K562 (cell line): ENCODE measurements around the gene GPR3. TPM values are rescaled to one million over a fixed set of nuclear protein-coding genes. Genes with fewer than 3 reads are reported as not detected.

Source experiments
- ATF6 ChIP-seq: sonication (generic); formaldehyde crosslinking; IDR thresholded peaks from 2 replicates; pipeline ENCODE4 v1.4.0; 2020; ENCODE audit warnings: mild to moderate bottlenecking, missing genetic modification reagents
- CEBPZ ChIP-seq: fragments of 150-350 bp; IDR thresholded peaks from 2 replicates; pipeline ENCODE4 v1.6.1; 2014; ENCODE audit warnings: low read depth, mild to moderate bottlenecking, low read length, borderline replicate concordance
- CGGBP1 ChIP-seq: fragments of 250-450 bp; sonication (Bioruptor Pico); IDR thresholded peaks from 2 replicates; pipeline ENCODE4 v1.9.0; 2021; ENCODE audit warnings: mild to moderate bottlenecking
- COPS2 ChIP-seq: fragments of 450-650 bp; conservative IDR thresholded peaks from 2 replicates; pipeline ENCODE4 v1.6.1; 2016; ENCODE audit warnings: mild to moderate bottlenecking, moderate library complexity
- DDX20 ChIP-seq: fragments of 450-650 bp; IDR thresholded peaks from 2 replicates; pipeline ENCODE4 v1.6.1; 2016; ENCODE audit warnings: missing genetic modification characterization, low read depth, mild to moderate bottlenecking, missing compliant biosample characterization, moderate library complexity
- GATAD2A ChIP-seq: fragments of 450-650 bp; IDR thresholded peaks from 2 replicates; pipeline ENCODE4 v1.6.1; 2017
- IFI16 ChIP-seq: fragments of 250-450 bp; sonication (Bioruptor Pico); IDR thresholded peaks from 2 replicates; pipeline ENCODE4 v2.1.2; 2022; ENCODE audit warnings: mild to moderate bottlenecking, inconsistent platforms
- POLR2AphosphoS2 ChIP-seq: IDR thresholded peaks from 2 replicates; pipeline ENCODE4 v1.6.1; 2012; ENCODE audit warnings: low read length, improper control_type of control experiment
- POLR2H ChIP-seq: IDR thresholded peaks from 2 replicates; pipeline ENCODE4 v1.6.1; 2016; ENCODE audit warnings: missing genetic modification characterization, low read depth, mild to moderate bottlenecking, control low read depth, missing compliant biosample characterization, moderate library complexity
- REST ChIP-seq, 2 experiments: fragments of 450-650 bp; formaldehyde crosslinking in 1 of 2; IDR thresholded peaks; 2 replicates each; pipeline versions ENCODE4 v1.4.0 to v1.6.1; 2014 to 2020; ENCODE audit warnings: mild to moderate bottlenecking in 2 of 2, borderline replicate concordance in 1 of 2, low read depth in 1 of 2
- SMAD1 ChIP-seq: fragments of 150-350 bp; IDR thresholded peaks from 2 replicates; pipeline ENCODE4 v1.6.1; 2014; ENCODE audit warnings: low read length, low read depth; ENCODE audit not compliant: partially characterized antibody
- SP1 ChIP-seq: sonication (generic); formaldehyde crosslinking; IDR thresholded peaks from 2 replicates; pipeline ENCODE4 v1.8.1; 2022; ENCODE audit warnings: mild to moderate bottlenecking, missing genetic modification reagents
- ZFPM2 ChIP-seq: fragments of 250-450 bp; sonication (Bioruptor Pico); IDR thresholded peaks from 2 replicates; pipeline ENCODE4 v1.5.1; 2022; ENCODE audit warnings: mild to moderate bottlenecking
- ZNF274 ChIP-seq: IDR thresholded peaks from 2 replicates; pipeline ENCODE4 v1.6.1; 2011; ENCODE audit warnings: low read depth, mild to moderate bottlenecking, low read length, moderate library complexity, borderline replicate concordance
- polyA plus RNA-seq, 8 experiments: library from polyadenylated mRNA; depleted of rRNA in 4 of 8; stranded (reverse) in 5 of 8; unstranded in 3 of 8; fragments of >200 nt; fragmentation: Nextera tagmentation in 2 of 8; fragmentation: Illumina TruSeq in 1 of 8; extraction: Ambion mirVana in 2 of 8; extraction: Trizol in 1 of 8; gene quantifications; 2 replicates each; pipeline versions ENCODE4 v1.2.1 to v1.2.3, GENCODE V29; 2011 to 2014; ENCODE audit warnings: inconsistent platforms in 1 of 8, missing spikeins in 1 of 8
- total RNA-seq, 7 experiments: library from RNA; depleted of rRNA in 6 of 7; stranded (reverse); fragments of >200 nt in 6 of 7; fragmentation: Illumina TruSeq in 2 of 7; extraction: Trizol in 2 of 7; gene quantifications; 2 replicates each; pipeline versions ENCODE4 v1.2.1 to v1.2.3, GENCODE V29; 2011 to 2021; ENCODE audit warnings: low replicate concordance in 1 of 7

GPR3 gene
- total and polyA plus RNA-seq, 9 of the 15 experiments (the other 6 are each of a cell fraction or from before 2014, with no cell fraction given), result 0.24 to 11.5 (median 3.7) TPM

GRCh38 chr1:27377760-27378495 is 14.5 kb upstream of the GPR3 start (continued):
- TF ChIP-seq REST (IDR thresholded peaks at IDR 0.05; ENCODE audit: borderline replicate concordance), result no peak
- TF ChIP-seq REST (CRISPR knock-in tag; IDR thresholded peaks at IDR 0.05; ENCODE audit: low read depth), result no peak
- no peak for TF ChIP-seq DDX20 (tag)
- TF ChIP-seq CEBPZ, result no peak
- no peak for TF ChIP-seq SMAD1
- TF ChIP-seq POLR2H (tag), result no peak
- no peak for TF ChIP-seq ZFPM2 (CRISPR knock-in tag)
- TF ChIP-seq COPS2, result no peak
- TF ChIP-seq IFI16 (CRISPR knock-in tag), result no peak
- no peak for TF ChIP-seq GATAD2A
- no peak for TF ChIP-seq ZNF274
- TF ChIP-seq POLR2AphosphoS2, result no peak
- TF ChIP-seq SP1 (CRISPR knock-in tag), result no peak
- TF ChIP-seq ATF6 (CRISPR knock-in tag), result no peak
- TF ChIP-seq CGGBP1, result no peak
